GM12878 (cell line): ENCODE measurements around the gene KIF21B. TPM values are rescaled to one million over a fixed set of nuclear protein-coding genes. Genes with fewer than 3 reads are reported as not detected.

Experiments
- ATAC-seq: fragments of 200-7000 bp; cut with Tn5 transposase; 3 replicates; pipeline ENCODE4 v1.9.1; 2020; ENCODE audit warnings: mild to moderate bottlenecking, moderate library complexity
- BruUV-seq: library from RNA; stranded (reverse); fragments of 400-500 nt; replicated peaks from 2 replicates; lab custom pipeline; 2021; lab: Mats Ljungman, UMichigan
- CTCF ChIA-PET: fragments of 300-600 bp; sonication (Branson Sonifier 250); formaldehyde crosslinking; extraction: SDS; loops from one replicate; lab custom pipeline; 2021; ENCODE audit warnings: inconsistent platforms; lab: Yijun Ruan, JAX
- POLR2A ChIA-PET: fragments of 350-600 bp; formaldehyde crosslinking; extraction: SDS; loops from one replicate; lab custom pipeline; 2021; ENCODE audit warnings: inconsistent platforms; lab: Charles Lee
- RAD21 ChIA-PET: fragments of 300-600 bp; sonication (Branson Sonifier 250); formaldehyde crosslinking; loops from one replicate; lab custom pipeline; 2023; ENCODE audit warnings: antibody characterized with exemption; ENCODE audit not compliant: unreplicated experiment; lab: Charles Lee
- SMC1A ChIA-PET: fragments of 300-600 bp; sonication (Branson Sonifier 250); formaldehyde crosslinking; loops from one replicate; lab custom pipeline; 2023; ENCODE audit not compliant: unreplicated experiment, uncharacterized antibody; lab: Charles Lee
- DNase-seq: peaks from one replicate; pipeline ENCODE4 v3.0.0-alpha.2; 2011; ENCODE audit warnings: low read depth, low spot score
- FAIRE-seq: peaks from 3 replicates; lab custom pipeline; 2011; peaks lifted over from hg19 to GRCh38; lab: Jason Lieb, UNC
- H2AFZ ChIP-seq: 2 replicates; pipeline ENCODE4 v1.6.0; 2011; ENCODE audit warnings: low read depth, low read length, control low read depth; ENCODE audit not compliant: control insufficient read depth
- H3K27ac ChIP-seq: 2 replicates; pipeline ENCODE4 v1.5.1; 2011; ENCODE audit warnings: control low read depth; ENCODE audit not compliant: control insufficient read depth, insufficient read depth
- H3K27me3 ChIP-seq, 2 experiments: replicated peaks in 1 of 2; 2 replicates each; pipeline versions ENCODE4 v1.6.0 to v1.6.1; 2011; ENCODE audit warnings: low read length in 1 of 2; ENCODE audit not compliant: control insufficient read depth in 2 of 2, insufficient read depth in 2 of 2
- H3K36me3 ChIP-seq, 2 experiments: 2 replicates each; pipeline ENCODE4 v1.5.1; 2011; ENCODE audit warnings: low read length in 1 of 2; ENCODE audit not compliant: control insufficient read depth in 2 of 2, insufficient read depth in 2 of 2
- H3K4me1 ChIP-seq: 2 replicates; pipeline ENCODE4 v1.6.1; 2011; ENCODE audit warnings: mild to moderate bottlenecking, low read length, moderate library complexity, mixed read lengths; ENCODE audit not compliant: control insufficient read depth, insufficient read depth
- H3K4me2 ChIP-seq: 2 replicates; pipeline ENCODE4 v1.6.0; 2011; ENCODE audit warnings: control low read depth; ENCODE audit not compliant: control insufficient read depth, insufficient read depth
- H3K4me3 ChIP-seq: fragments of 200-600 bp; sonication (generic); 2 replicates; pipeline ENCODE4 v1.5.1; 2016
- H3K79me2 ChIP-seq: 2 replicates; pipeline ENCODE4 v1.6.0; 2011; ENCODE audit warnings: low read length; ENCODE audit not compliant: control insufficient read depth, insufficient read depth
- H3K9ac ChIP-seq: 2 replicates; pipeline ENCODE4 v1.8.0; 2011; ENCODE audit warnings: low read length, control low read depth, mixed read lengths; ENCODE audit not compliant: control insufficient read depth, insufficient read depth
- H3K9me3 ChIP-seq: replicated peaks from 3 replicates; pipeline ENCODE4 v1.5.1; 2011; ENCODE audit warnings: mild to moderate bottlenecking, low read length; ENCODE audit not compliant: control insufficient read depth, insufficient read depth
- H4K20me1 ChIP-seq: 2 replicates; pipeline ENCODE4 v1.6.0; 2011; ENCODE audit not compliant: control insufficient read depth, insufficient read depth
- EP300 ChIP-seq, 2 experiments: fragments of 150-350 bp in 1 of 2; IDR thresholded peaks; 2 replicates each; pipeline ENCODE4 v1.6.1; 2011 to 2012; ENCODE audit warnings: low read depth in 2 of 2, low read length in 2 of 2, borderline replicate concordance in 1 of 2, improper control_type of control experiment in 1 of 2, inconsistent platforms in 1 of 2; ENCODE audit not compliant: control insufficient read depth in 1 of 2
- LARP7 ChIP-seq: fragments of 450-650 bp; IDR thresholded peaks from 2 replicates; pipeline ENCODE4 v1.6.1; 2017; ENCODE audit warnings: mild to moderate bottlenecking
- RB1 ChIP-seq: fragments of 450-650 bp; formaldehyde crosslinking; IDR thresholded peaks from 2 replicates; pipeline ENCODE4 v1.6.1; 2017; ENCODE audit warnings: mild to moderate bottlenecking, borderline replicate concordance
- SMARCA5 ChIP-seq: fragments of 450-650 bp; IDR thresholded peaks from 2 replicates; pipeline ENCODE4 v1.6.1; 2017; ENCODE audit warnings: mild to moderate bottlenecking
- SMC3 ChIP-seq: IDR thresholded peaks from 2 replicates; pipeline ENCODE4 v1.6.1; 2011; ENCODE audit warnings: low read length, improper control_type of control experiment, borderline replicate concordance
- USF1 ChIP-seq: IDR thresholded peaks from 2 replicates; pipeline ENCODE4 v1.6.1; 2011; ENCODE audit warnings: borderline replicate concordance, low read depth, mild to moderate bottlenecking, moderate library complexity, mixed read lengths, low read length; ENCODE audit not compliant: insufficient read depth; ENCODE audit errors: extremely low read length
- WGBS: methylation state at CpG from one replicate; pipeline ENCODE4 v1.1.6; 2016; ENCODE audit warnings: low lambda C conversion rate; ENCODE audit not compliant: insufficient replicate concordance, insufficient coverage; ENCODE audit errors: missing lambda C conversion rate; 5-methylcytosine and 5-hydroxymethylcytosine counted together
- in situ Hi-C: fragments of 300-500 bp; cut with MboI; formaldehyde crosslinking; loops from 9 replicates; pipeline ENCODE4 v1.14.3; 2018; ENCODE audit warnings: mixed read lengths
- intact Hi-C: fragments of 100-400 bp; cut with micrococcal nuclease; formaldehyde crosslinking; loops from one replicate; pipeline ENCODE4 v1.14.2; 2022; ENCODE audit not compliant: unreplicated experiment
- polyA plus RNA-seq, 11 experiments: library from polyadenylated mRNA; depleted of rRNA in 4 of 11; unstranded in 6 of 11; stranded (reverse) in 5 of 11; fragments of >200 nt; fragmentation: Nextera tagmentation in 4 of 11; fragmentation: Illumina TruSeq in 1 of 11; extraction: Ambion mirVana in 4 of 11; extraction: Trizol in 1 of 11; gene quantifications; 1 replicate in 1 of 11; 2 replicates in 10 of 11; pipeline versions ENCODE4 v1.2.1 to v1.2.3, GENCODE V29; 2011 to 2016; ENCODE audit warnings: inconsistent platforms in 2 of 11, missing spikeins in 2 of 11, low read depth in 1 of 11
- total RNA-seq, 4 experiments: library from RNA; depleted of rRNA in 3 of 4; stranded (reverse); fragments of >200 nt in 3 of 4; fragmentation: Illumina TruSeq in 1 of 4; extraction: Trizol in 1 of 4; gene quantifications; 2 replicates each; pipeline versions ENCODE4 v1.2.1 to v1.2.3, GENCODE V29; 2013 to 2021

Gene KIF21B
- total and polyA plus RNA-seq, 10 of the 15 experiments (the other 5 are each of a cell fraction or from before 2014, with no cell fraction given): 2.3 to 47.7 (median 12.6) TPM

- Histone ChIP-seq H3K36me3 (no peaks in the 10 kb centered on the region), H4K20me1 (no peaks in the 10 kb centered on the region)
- TF ChIP-seq USF1 (no peak), SMC3 (no peak), EP300 (IDR thresholded peaks at IDR 0.05; ENCODE audit: borderline replicate concordance in 1 of 2, control insufficient read depth in 1 of 2, low read depth in 2 of 2, low read length in 2 of 2) (no peak), RB1 (no peak), LARP7 (no peak), SMARCA5 (no peak)
- TF ChIP-seq, all 136 proteins: peak for 0
- Histone ChIP-seq H2AFZ (no peak overlapping the region), H3K4me3 (no peak overlapping the region), H3K27ac (no peak overlapping the region), H3K9me3 (no peaks in the 10 kb centered on the region), H3K9ac (no peak overlapping the region), H3K4me1 (no peaks in the 10 kb centered on the region), H3K79me2 (no peaks in the 10 kb centered on the region), H3K27me3 (no peaks in the 10 kb centered on the region), H3K4me2 (no peak overlapping the region)
- POLR2A ChIA-PET: interaction anchor here (0.6 to 1.0 kb wide), 2 partner anchors 9 to 1540 kb away, joined by 3 read pairs; no protein-coding TSS in a partner anchor
- WGBS: 32% methylated on average over 4 of the region's 4 CpGs
- no peak for DNase-seq
- no TSS peak for BruUV-seq
- ATAC-seq: no peak
- RAD21 ChIA-PET: interaction anchor here (2.3 to 12.4 kb wide), 2 partner anchors 55 to 63 kb away, joined by 11 to 128 read pairs; no protein-coding TSS in a partner anchor
- FAIRE-seq: no peak
- in situ Hi-C loops (no loop called here), intact Hi-C loops (no loop called here)
- SMC1A ChIA-PET: interaction anchor here (0.6 to 1.2 kb wide), 2 partner anchors 9 to 79 kb away, joined by 4 read pairs; no protein-coding TSS in a partner anchor
- CTCF ChIA-PET: interaction anchor here (1.4 to 18.1 kb wide), 3 partner anchors 12 to 412 kb away, joined by 4 to 250 read pairs (median 9); partner anchors contain the start of gene KIF21B
Measured at GRCh38 chr1:201034671-201035070, 11.2 kb upstream of the KIF21B start.
